GM10248 (cell line): ENCODE results near the gene ACACA.

ENCODE experiments used
- CTCF ChIA-PET: fragments of 300-600 bp; sonication (Branson Sonifier 250); formaldehyde crosslinking; extraction: SDS; loops from one replicate; lab custom pipeline; 2021; ENCODE audit warnings: antibody characterized with exemption; lab: Yijun Ruan, JAX
- POLR2A ChIA-PET: fragments of 350-650 bp; sonication (Branson Sonifier 250); formaldehyde crosslinking; extraction: SDS; loops from one replicate; lab custom pipeline; 2020; ENCODE audit warnings: antibody characterized with exemption; lab: Yijun Ruan, JAX
- DNase-seq: peaks from one replicate; pipeline ENCODE4 v3.0.0; 2012; ENCODE audit errors: extremely low spot score
- CTCF ChIP-seq: IDR thresholded peaks from 2 replicates; pipeline ENCODE4 v1.5.1; 2012; ENCODE audit warnings: mild to moderate bottlenecking, low read depth; ENCODE audit errors: extremely low read depth, missing control alignments, control extremely low read depth

The ACACA gene

GRCh38 chr17:37043201-37043600 lies 363.4 kb downstream of the ACACA start:
- POLR2A ChIA-PET, result no interaction called here
- no peak for DNase-seq
- CTCF ChIA-PET, result interaction anchor here (7.8 kb wide), 1 partner anchor 415 kb away, joined by 61 read pairs; no protein-coding TSS in a partner anchor
- TF ChIP-seq CTCF, result no peak

GRCh38 chr17:37041932-37042331 lies 364.7 kb downstream of the ACACA start:
- CTCF ChIA-PET, result no interaction called here
- no peak for DNase-seq
- POLR2A ChIA-PET, result interaction anchor here (0.6 kb wide), 1 partner anchor 85 kb away, joined by 5 read pairs; no protein-coding TSS in a partner anchor
- no peak for TF ChIP-seq CTCF

- no peak for TF ChIP-seq CTCF
- no peak for DNase-seq
- CTCF ChIA-PET, result no interaction called here
Observed at GRCh38 chr17:37039269-37039668, 367.4 kb downstream of the ACACA start.

GRCh38 chr17:37037590-37038155 lies 369.0 kb downstream of the ACACA start:
- ChIA-PET CTCF (interaction anchor here (0.7 to 3.0 kb wide), 4 partner anchors 10 to 409 kb away, joined by 3 to 14 read pairs (median 3); no protein-coding TSS in a partner anchor), POLR2A (no interaction called here)
- no peak for TF ChIP-seq CTCF
- DNase-seq, result no peak

More at GRCh38 chr17:37039269-37039668, 367.4 kb downstream of the ACACA start:
- POLR2A ChIA-PET, result no interaction called here
